Measurements from ENCODE around the gene LMO7.
"Not testable (repeated sequence)": the region's sequence is repeated elsewhere in the genome, so short reads cannot be mapped to it uniquely, and the experiment has no call there.

Gene LMO7

GRCh38 chr13:75749407-75749806 lies 113.3 kb downstream of the LMO7 start:
- DNase-seq, result no peak

- no peak for DNase-seq
These were observed 115.2 kb downstream of the LMO7 start for GRCh38 chr13:75751350-75751749.

DNA sequence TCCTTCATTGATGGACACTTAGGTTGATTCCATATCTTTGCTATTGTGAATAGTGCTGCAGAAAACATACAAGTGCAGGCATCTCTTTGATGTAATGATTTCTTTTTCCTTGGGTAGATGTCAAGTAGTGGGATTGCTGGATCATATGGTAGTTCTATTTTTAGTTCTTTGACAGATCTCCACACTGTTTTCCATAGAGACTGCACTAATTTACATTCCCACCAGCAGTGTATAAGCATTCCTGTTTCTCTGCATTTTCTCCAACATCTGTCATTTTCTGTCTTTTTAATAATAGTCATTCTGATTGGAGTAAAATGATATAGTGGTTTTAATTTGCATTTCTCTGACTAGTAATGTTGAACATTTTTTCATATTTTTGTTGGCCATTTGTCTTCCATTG lies 116.7 kb downstream of the LMO7 start:
- DNase-seq, result no peak

DNA sequence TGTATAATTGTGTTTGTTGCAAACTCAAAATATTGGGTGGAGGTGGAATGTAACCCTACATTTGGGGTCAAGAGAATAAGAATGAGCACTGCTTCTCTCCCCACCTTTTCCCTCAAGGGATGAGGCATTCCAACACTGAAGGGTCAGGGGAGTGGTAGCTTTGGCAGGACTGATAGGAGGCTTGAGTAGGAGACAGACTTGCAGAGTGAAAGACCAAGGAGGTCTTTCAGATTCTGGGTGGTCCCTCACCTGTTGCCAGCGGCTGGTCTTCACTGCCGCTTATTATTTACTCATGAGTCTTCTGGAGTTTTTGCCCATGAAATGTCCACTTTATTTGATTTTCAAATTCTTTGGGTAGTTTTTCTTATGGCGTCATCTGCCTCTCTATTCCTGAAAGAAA lies 118.8 kb downstream of the LMO7 start:
- no peak for DNase-seq

GRCh38 chr13:75757336-75757735 lies 121.2 kb downstream of the LMO7 start:
- no peak for DNase-seq

DNA sequence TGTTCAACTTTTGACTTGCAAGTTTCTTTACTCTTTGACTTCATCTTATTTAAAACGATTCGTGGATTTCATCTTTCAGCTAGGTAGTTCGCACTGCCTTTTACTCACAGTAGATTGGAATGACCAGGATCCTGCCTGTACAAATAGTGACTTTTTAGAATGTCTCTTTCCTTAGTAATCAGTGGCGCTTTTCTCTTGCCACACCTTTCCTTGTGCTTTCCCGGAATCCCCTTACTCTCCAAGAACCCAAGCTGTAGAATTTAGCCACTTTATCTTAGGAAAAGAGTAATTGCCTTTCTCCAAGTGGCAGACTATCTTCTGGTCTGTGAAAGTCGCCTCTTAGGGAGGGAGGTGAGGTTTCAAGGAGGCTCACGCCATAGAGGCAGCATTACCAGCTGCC lies 123.4 kb downstream of the LMO7 start:
- no peak for DNase-seq

DNA sequence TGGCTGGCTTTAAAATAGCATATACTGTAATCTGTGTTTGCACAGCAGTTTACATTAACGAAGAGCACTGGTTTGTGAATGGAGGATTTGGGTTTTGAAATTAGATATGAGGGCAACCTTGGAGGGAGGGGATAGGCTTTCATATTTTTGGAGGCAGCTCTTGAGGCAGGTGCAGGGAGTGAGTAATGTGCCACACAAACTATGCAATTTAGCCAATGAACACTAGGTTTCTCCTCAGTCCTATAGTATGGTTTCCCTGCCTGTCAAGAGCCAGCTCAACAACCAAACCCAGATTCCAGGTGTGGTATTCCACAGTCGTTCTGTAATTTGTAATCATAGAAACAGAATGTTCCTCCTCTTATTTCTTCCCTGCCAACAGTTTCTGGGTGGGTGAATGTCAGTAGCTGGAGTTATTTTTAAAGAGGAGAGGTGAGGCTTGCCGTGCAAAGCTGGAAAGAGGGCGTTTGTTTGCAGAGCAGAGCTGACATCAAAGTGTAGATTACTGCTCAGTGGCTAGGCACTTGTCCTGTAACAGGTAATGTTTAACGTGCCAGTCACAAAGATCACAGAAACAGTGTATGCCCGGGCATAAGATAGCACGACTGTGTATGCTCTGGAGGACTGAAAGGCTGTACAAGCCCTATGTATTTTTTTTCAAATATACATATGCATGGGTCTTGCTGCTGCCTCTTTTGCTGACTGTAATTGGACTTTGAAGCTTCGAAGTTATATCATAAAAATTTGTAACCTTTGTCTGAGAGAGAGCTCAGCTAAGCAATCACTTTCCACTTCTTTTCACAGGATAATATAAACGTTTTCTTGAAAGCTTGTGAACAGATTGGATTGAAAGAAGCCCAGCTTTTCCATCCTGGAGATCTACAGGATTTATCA lies 124.2 kb downstream of the LMO7 start:
- DNase-seq, result no peak

- DNase-seq, result no peak
These were observed 125.2 kb downstream of the LMO7 start for GRCh38 chr13:75761369-75761768.

DNA sequence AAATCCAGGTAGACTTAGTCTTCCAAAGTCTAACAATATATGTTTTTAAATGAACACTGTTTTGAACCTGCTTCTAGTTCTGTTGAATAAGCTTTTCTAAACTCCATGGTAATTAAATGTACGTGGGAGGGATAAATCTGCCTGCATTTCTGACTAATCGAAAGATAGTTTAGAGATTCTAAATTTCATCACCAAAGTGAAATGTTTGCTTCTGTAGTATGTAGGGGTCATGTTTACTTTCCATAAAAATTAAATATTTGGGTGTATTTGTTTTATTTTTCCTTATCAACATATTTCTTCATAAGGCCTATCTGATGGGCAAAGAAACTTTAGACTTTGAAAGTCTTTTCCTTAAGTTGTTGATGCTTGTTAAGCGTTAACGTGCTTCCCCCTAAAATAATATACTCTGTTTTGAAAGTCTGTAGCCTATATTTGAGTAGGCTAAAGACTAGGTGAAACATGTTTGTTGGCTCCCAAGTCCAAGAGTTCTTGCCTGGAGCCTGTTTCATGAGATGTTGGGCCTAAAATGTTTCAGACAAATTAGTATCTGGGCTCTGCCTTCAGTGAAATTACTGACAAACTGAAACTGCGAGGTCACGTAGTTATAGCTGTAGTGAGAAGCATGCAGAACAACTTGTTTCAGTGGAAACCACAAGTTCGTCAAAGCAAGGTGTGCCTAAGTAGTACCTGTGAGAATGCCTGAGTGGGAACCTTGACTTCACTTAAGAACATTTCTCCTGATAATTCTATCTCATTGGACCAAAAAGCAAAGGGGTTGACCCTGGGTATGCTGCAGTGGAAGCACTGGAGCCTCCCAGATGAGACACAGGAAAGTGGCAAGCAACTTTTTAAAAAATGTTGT lies 126.2 kb downstream of the LMO7 start:
- DNase-seq, result no peak

GRCh38 chr13:75762955-75763354 lies 126.8 kb downstream of the LMO7 start:
- DNase-seq, result no peak

DNA sequence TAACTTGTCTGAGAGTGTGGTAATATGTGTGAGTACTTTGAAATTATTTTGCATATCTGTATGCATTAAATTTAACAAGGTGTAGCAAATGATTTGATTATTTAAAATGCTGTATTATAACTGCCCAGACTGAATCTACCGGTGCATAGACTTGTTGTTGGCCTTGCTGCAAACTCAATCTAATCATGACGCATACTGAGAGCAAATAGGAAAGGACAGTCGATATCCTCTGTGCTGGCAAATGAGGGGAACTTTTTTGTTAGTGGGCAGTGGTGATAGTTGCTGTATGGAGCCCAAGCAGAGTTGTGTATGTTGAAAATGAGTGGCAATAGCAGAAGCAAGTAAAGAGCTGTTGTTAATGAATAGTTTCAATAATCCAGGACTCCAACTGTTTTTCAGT lies 127.4 kb downstream of the LMO7 start:
- no peak for DNase-seq

DNA sequence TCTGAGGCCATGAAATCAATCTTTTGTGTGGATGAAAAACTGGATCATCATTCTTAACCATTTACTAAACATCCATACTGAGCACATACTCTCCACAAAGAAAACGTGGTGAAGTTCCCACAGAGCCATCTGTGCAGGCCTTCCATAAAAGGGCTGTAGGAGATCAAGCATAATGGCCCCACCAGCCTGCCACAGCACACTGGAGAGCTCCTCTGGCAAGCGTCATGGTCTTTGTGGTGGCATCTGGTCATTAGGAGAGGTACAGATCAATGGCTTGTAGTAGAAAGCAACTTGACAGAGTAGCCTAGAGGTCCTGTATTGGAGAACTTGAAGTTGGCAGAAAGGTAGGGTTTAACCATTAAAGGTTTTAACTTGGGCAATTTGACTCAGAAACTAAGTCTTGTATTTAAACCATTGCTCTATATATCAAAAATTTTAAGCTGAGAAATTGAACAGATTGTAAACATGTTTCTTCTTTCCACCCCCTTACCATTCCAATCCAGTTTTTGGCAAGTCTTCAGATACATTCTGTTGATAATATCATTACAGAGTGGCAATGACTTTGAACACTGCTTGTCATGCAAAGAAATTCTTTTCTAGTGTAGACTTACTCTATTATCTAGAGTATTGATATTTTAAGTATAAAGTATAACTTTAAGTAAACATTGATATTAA lies 128.3 kb downstream of the LMO7 start:
- DNase-seq, result no peak

DNA sequence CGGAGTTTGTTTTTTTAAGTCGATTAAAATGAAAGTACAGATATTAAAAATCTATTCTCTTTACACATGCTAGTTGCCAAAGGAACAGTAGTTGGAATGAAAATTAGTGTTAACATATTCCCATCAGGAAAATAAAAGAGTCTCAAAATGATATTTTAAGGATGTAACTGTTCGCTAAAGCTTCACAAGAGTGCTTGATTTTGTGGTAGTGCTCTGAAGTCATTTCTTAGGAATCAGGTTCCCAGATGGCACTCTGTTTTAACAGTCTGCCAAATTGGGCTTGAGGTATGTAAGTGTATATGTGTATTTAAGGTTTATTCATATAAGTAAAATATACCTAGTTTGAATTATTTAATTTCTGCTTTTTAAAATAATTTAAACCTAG lies 128.8 kb downstream of the LMO7 start:
- no peak for DNase-seq

DNA sequence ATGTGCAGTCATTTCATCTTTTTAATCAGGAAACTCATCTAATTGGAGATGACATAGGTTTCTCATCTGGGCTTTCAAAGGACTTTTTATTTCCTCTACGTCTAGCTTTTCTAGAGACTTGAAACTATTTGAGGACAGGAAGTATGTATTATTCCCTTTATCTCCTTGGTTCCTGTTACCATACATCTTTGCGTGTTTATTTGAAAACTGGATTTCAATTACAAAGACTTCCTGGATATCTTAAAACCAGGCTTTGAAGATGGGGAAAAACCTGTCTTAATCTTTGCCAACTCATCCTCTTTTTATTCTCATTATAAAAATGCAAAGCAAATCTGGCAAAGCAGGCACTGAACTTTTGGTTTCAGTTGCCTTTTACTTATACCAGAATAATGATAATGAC lies 130.5 kb downstream of the LMO7 start:
- no peak for DNase-seq

DNA sequence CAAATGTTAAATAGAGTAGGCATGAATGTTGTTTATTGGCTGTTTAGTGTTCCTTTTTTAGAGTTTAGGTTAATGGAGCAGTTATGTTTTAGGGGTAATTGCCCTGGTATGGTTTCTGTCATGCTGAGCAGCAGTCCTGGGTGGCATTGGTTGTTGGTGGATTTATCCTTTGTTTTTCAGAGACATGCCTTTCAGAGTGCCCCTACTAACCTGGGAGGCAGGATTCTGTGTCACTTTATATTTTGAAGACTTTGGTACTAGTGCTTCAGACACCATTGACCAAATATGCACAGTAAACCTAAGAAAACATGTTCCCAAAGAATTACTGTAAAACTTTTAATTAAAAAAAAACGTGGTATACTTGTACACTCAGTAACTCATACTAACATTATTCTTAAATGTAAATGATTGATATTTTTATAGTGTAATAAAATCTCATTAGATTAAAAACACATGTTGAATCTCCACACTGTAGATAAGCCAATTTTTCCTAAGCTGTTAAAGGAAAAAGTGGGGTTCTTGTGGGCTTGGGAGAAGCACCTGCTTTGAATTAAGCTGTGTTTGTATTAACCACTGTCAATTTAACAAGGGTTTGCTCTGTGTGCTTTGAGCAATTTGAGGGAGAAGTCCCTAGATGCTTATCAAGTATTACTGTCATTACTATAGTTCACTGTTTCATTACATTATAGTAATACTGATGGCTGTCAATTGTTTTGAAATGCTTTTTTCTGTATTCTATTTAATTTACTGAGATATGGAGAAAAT lies 133.2 kb downstream of the LMO7 start:
- no peak for DNase-seq

GRCh38 chr13:75770164-75770563 lies 134.0 kb downstream of the LMO7 start:
- DNase-seq, result no peak

GRCh38 chr13:75770592-75771011 lies 134.5 kb downstream of the LMO7 start:
- no peak for DNase-seq

DNA sequence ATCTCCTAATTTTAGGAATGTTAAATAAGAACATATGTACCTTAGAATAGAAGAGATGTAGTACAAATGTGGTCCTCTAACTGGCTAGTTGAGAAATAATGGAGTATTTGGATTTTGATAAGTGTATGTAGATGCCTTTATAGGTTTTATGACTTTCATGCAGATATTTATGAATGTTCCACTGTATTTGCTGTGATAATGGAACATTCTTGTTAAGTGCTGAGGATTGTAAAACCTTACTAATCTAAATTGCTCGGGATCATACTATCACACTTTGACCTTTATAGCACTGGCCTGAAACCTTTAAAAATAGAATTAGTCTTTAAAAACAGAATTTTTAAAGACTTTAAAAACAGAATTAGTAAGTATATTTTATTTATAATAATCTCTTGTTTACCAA lies 135.1 kb downstream of the LMO7 start:
- DNase-seq, result no peak

DNA sequence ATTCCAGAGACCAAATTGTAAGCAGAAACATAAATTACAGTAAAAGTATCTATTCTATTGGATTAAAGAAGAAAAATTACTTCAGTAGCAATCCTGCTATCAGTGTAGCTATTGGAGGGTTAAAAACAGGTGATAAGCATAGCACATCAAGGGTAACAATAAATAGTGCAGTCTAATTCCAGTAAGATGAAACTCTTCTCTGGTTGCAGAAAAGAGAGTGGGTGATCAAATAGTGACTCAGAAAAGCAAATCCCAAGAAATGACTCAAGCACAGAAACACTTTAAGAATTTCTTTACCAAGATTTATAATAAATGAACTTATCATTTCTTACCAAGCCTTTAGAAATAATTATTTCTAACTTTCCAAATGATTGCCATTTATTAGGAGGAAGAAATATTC lies 135.7 kb downstream of the LMO7 start:
- no peak for DNase-seq

DNA sequence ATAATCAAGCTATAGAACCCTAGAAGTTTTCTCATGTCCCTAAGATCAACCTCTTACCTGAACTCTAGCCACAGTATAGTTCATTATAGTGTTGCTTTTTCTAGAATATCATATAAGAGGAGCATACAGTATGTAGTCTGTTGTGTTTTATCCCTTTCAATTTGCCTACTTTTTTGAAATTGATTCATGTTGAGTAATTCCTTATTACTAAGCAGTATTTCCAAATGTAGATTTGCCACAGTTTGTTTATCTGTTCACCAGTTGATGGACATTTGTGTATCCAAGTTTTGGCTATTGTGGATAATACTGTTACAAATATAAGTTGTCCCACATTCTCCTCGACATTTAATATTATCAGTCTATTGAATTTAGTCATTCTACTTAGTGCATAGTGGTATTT lies 138.0 kb downstream of the LMO7 start:
- DNase-seq, result no peak

DNA sequence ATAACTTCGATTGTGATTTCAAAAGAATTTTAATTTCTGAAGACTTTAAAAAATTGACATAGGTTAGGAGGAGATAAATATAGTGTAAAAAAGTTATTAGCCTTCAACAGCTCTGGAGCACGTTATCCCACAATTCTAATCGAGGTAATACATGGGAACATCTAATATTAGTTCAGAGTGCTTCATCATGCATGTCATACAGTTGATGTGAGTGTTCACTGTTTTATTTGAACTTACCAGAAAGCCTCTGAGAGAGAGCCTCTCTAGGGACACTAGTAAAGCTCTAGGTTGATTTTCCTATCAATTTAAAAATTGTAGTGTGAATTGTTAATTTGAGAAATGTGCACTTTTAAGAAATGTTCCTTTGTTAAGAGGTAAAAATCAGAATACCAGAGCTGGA lies 140.4 kb downstream of the LMO7 start:
- no peak for DNase-seq

- DNase-seq, result no peak
These were observed 143.3 kb downstream of the LMO7 start for GRCh38 chr13:75779393-75779792.

- DNase-seq, result not testable (repeated sequence)
These were observed 144.0 kb downstream of the LMO7 start for GRCh38 chr13:75780103-75780502.

All from retina (tissue), 1 donor.